K562 (cell line): ENCODE measurements around the gene TUBGCP6. TPM values are rescaled to one million over a fixed set of nuclear protein-coding genes. Genes with fewer than 3 reads are reported as not detected.

Source experiments
- BHLHE40 ChIP-seq: IDR thresholded peaks from 2 replicates; pipeline ENCODE4 v1.6.1; 2011; ENCODE audit warnings: low read length, improper control_type of control experiment
- CHD7 ChIP-seq: fragments of 200-600 bp; sonication (generic); IDR thresholded peaks from one replicate; pipeline ENCODE4 v1.6.1; 2012; ENCODE audit warnings: mild to moderate bottlenecking, low read depth, low read length, inconsistent platforms
- COPS2 ChIP-seq: fragments of 450-650 bp; conservative IDR thresholded peaks from 2 replicates; pipeline ENCODE4 v1.6.1; 2016; ENCODE audit warnings: mild to moderate bottlenecking, moderate library complexity
- FOSL1 ChIP-seq: fragments of 200-800 bp; sonication (Bioruptor generic); conservative IDR thresholded peaks from 2 replicates; pipeline ENCODE4 v1.6.1; 2016; ENCODE audit warnings: missing genetic modification characterization, missing compliant biosample characterization
- JUNB ChIP-seq: fragments of 450-650 bp; formaldehyde crosslinking; conservative IDR thresholded peaks from 2 replicates; pipeline ENCODE4 v1.4.0; 2020; ENCODE audit warnings: mild to moderate bottlenecking
- NELFE ChIP-seq: IDR thresholded peaks from 2 replicates; pipeline ENCODE4 v1.6.1; 2011; ENCODE audit warnings: mild to moderate bottlenecking; ENCODE audit not compliant: insufficient read depth, insufficient read length
- PHB2 ChIP-seq: fragments of 450-650 bp; IDR thresholded peaks from 2 replicates; pipeline ENCODE4 v1.6.1; 2017; ENCODE audit warnings: low read depth
- RB1 ChIP-seq: fragments of 450-650 bp; IDR thresholded peaks from 2 replicates; pipeline ENCODE4 v1.6.1; 2017; ENCODE audit warnings: low read depth, mild to moderate bottlenecking
- RERE ChIP-seq: sonication (generic); formaldehyde crosslinking; IDR thresholded peaks from 2 replicates; pipeline ENCODE4 v1.8.0; 2023; ENCODE audit warnings: missing genetic modification reagents, mild to moderate bottlenecking, borderline replicate concordance
- SRSF1 ChIP-seq: fragments of 200-400 bp; formaldehyde crosslinking; IDR thresholded peaks from 2 replicates; pipeline ENCODE4 v1.6.1; 2017; ENCODE audit warnings: mild to moderate bottlenecking, low read depth, low read length, moderate library complexity
- WHSC1 ChIP-seq: IDR thresholded peaks from one replicate; pipeline ENCODE4 v1.6.1; 2012; ENCODE audit warnings: low read length, control low read depth, inconsistent platforms
- polyA plus RNA-seq, 8 experiments: library from polyadenylated mRNA; depleted of rRNA in 4 of 8; stranded (reverse) in 5 of 8; unstranded in 3 of 8; fragments of >200 nt; fragmentation: Nextera tagmentation in 2 of 8; fragmentation: Illumina TruSeq in 1 of 8; extraction: Ambion mirVana in 2 of 8; extraction: Trizol in 1 of 8; gene quantifications; 2 replicates each; pipeline versions ENCODE4 v1.2.1 to v1.2.3, GENCODE V29; 2011 to 2014; ENCODE audit warnings: inconsistent platforms in 1 of 8, missing spikeins in 1 of 8
- total RNA-seq, 7 experiments: library from RNA; depleted of rRNA in 6 of 7; stranded (reverse); fragments of >200 nt in 6 of 7; fragmentation: Illumina TruSeq in 2 of 7; extraction: Trizol in 2 of 7; gene quantifications; 2 replicates each; pipeline versions ENCODE4 v1.2.1 to v1.2.3, GENCODE V29; 2011 to 2021; ENCODE audit warnings: low replicate concordance in 1 of 7

Gene TUBGCP6
- total and polyA plus RNA-seq, 9 of the 15 experiments (the other 6 are each of a cell fraction or from before 2014, with no cell fraction given), result 0.76 to 33.0 (median 10.1) TPM

- no peak for TF ChIP-seq RERE
- TF ChIP-seq RB1, result 0 out of 2 replicates have a peak, but pooled peaks have one; percentile 57
- TF ChIP-seq FOSL1 (tag), result no peak
- TF ChIP-seq PHB2, result no peak
- no peak for TF ChIP-seq NELFE
- no peak for TF ChIP-seq SRSF1
- TF ChIP-seq BHLHE40, result 0 out of 2 replicates have a peak, but pooled peaks have one; percentile 6
- no peak for TF ChIP-seq WHSC1
- TF ChIP-seq CHD7, result no peak
- no peak for TF ChIP-seq JUNB (CRISPR knock-in tag)
- no peak for TF ChIP-seq COPS2
Measured at GRCh38 chr22:50244420-50245213, at the start of gene TUBGCP6 (continued).
